GM19324 (cell line): ENCODE measurements around the gene ST8SIA4.
A peak's percentile ranks its signal among the peaks of the same experiment; 100 is the strongest.

ENCODE experiments used
- ATAC-seq: cut with Tn5 transposase; IDR thresholded peaks from one replicate; pipeline ENCODE4 v1.9.1; 2021; ENCODE audit warnings: mild to moderate bottlenecking, moderate library complexity; ENCODE audit not compliant: unreplicated experiment, low FRiP score

The ST8SIA4 gene

DNA sequence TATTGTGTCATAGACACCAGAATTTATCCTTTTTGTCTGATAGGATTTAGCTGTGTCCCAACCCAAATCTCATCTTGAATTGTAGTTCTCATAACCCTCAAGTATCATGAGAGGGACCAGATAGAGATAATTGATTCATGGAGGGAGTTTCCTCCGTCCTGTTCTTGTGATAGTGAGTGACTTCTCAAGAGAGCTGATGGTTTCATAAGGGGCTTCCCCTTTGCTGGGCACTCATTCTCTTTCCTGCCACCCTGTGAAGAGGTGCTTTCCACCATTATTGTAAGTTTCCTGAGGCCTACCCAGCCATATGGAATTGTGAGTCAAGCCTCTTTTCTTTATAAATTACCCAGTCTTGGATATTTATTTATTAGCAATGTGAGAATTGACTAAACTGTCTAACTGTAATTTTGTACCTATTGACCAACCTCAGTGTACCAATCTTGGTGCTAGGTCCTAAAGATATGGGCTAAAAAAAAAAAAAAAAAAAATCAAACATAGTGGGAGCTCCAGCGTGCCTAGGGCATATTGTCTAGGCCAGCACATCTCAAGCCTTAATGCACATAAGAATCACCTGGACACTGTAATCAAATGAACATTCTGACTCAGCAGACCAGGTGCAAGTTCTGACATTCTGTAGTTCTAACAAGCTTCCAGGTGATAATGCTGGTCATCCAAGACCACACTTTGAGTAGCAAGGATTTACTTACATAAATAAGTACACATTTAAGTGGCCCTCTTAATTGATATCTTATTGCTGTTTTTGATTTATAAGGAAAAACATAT is 30.5 kb downstream of the ST8SIA4 start:
- ATAC-seq = no peak

DNA sequence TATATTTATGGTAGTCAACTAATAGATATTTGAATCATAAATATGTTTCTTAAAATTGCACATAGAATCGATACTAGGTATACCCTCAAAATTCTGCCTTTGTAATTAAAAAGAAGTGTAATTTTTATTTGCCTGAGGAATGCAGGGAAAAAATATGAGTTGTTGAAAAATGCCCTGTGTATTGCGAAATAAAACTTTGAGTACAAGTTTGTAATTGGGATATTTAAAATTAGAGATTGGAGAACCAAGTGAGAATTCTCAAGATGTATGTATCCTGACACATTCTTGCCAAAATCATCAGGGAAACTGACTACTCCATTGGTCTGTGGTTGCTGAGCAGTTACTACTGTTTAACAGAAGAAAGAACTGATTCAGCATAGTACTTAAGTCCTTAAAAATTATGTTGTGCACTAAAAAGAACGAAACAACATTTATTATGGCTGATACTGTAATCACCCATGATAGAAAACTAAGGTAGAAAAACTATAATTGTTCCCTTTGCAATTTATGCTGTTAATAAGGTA is 36.0 kb downstream of the ST8SIA4 start:
- no peak for ATAC-seq

DNA sequence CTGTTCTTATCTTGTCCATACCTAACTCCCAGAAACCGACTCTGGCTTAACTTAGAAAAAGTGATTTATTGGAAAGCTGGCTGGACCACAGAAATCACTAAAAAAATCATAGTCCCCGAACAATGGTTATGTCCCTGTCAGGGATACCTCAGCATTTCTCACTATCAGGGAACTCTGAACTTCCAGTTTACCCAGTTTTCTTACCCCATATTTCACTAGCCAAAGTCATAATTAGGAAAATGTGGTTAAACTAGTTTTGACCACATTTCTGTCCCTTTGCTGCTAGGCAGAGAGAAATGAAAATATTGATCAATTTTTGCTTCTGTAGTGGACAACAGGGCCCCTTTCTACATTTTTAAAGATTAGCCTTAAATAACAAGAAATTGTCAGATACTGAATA is 38.2 kb downstream of the ST8SIA4 start:
- ATAC-seq = no peak

GRCh38 chr5:100863739-100864138 is 39.3 kb downstream of the ST8SIA4 start:
- no peak for ATAC-seq

- ATAC-seq = no peak
Observed at GRCh38 chr5:100861148-100861547, 41.9 kb downstream of the ST8SIA4 start.

- no peak for ATAC-seq
Observed at GRCh38 chr5:100860407-100860806, 42.7 kb downstream of the ST8SIA4 start.

- no peak for ATAC-seq
Observed at GRCh38 chr5:100858987-100859545, 44.0 kb downstream of the ST8SIA4 start.

DNA sequence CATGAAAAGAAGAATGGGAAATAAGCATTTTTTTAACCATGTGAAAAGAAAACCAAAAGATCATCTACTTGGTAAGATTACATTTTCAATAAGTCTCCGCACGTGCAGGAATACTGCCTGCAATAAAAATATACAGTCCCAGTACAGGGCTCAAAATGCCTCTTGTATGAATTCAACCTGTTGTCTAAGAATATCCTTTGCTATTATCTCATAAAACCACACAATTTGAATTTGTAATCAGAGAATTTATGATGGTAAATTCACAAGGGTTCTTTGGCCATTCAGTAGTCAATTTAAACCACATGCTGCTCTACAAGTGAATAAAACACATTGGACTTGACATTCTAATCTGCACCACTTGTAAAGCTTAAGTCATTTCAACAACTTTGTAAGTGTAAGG is 46.6 kb downstream of the ST8SIA4 start:
- ATAC-seq = no peak

DNA sequence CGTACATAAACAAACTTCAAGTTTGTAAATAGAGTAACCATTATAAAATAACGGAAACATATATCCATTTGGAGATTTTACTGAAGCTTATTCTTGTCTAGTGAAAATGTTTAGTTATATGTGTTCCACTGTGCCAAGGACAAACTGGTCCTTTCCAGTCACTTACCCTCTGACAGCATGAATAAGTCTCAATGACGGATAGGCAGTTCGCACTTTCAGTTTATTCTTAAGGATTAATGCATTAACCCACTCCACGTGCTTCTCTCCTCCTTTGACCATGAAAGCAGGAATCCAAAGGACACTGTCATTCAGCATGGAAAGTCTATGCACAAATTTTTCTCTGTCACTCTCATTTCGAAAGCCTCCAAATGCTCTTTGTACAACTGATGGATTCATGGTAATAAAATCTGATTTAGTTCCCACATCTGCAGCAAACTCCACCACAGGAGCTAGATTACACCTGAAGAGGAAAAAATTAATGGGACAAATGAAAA is 47.1 kb downstream of the ST8SIA4 start:
- ATAC-seq = no peak

GRCh38 chr5:100855295-100855694 is 47.8 kb downstream of the ST8SIA4 start:
- ATAC-seq = no peak

GRCh38 chr5:100854591-100854990 is 48.5 kb downstream of the ST8SIA4 start:
- no peak for ATAC-seq

DNA sequence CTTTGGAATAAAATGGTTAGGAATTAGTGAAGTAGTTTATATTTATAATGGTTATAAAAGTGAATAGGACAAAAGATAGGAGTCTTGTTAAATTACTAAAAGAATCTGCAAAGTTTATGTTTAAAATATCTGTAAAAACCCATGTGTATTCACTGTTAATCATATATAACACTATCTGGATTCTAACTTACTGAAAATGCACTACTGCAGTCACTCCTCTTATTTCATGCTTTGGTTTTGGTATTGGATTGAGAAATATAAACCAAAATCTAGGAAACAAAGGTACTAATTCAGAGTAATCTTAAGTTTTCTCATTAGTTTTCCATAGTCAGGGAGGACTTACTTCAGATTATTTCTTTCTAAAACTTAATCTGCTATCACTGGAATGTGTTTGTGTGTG is 49.5 kb downstream of the ST8SIA4 start:
- no peak for ATAC-seq

- ATAC-seq = peak; percentile 94
Observed at GRCh38 chr5:100852988-100853449, 50.1 kb downstream of the ST8SIA4 start.

GRCh38 chr5:100852051-100852450 is 51.0 kb downstream of the ST8SIA4 start:
- ATAC-seq = no peak

GRCh38 chr5:100846772-100847171 is 56.3 kb downstream of the ST8SIA4 start:
- no peak for ATAC-seq

GRCh38 chr5:100842080-100842479 is 61.0 kb downstream of the ST8SIA4 start:
- no peak for ATAC-seq

DNA sequence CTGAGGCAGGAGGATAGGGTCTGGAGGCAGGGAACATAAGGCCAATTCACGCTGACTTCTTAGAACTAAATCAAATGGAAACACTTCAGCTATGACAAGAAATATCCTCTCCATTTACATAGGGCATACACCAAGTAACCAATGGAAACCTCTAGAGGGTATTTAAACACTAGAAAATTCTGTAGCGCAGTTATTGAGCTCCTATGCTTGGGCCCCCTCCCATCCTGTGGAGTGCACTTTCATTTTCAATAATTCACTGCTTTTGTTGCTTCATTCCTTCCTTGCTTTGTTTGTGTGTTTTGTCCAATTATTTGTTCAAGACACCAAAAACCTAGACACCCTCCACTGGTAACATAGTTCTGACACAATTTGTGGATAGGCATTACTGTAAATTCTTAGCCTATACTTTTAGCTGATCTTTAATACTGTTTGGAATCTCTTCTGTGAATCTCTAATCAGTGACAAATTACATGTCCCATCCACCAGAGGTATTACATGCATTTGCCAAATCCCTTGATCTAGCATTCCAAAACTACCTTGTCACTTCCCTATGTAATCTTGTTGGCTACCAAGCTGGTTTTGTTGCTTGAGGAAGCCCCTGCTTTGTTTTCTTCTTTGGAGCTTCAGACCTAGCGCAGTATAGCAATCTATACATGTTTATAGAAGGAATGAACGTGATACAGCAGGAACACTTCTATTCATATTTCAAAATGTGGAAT is 61.6 kb downstream of the ST8SIA4 start:
- ATAC-seq = no peak

GRCh38 chr5:100840789-100841188 is 62.3 kb downstream of the ST8SIA4 start:
- ATAC-seq = peak; percentile 33

DNA sequence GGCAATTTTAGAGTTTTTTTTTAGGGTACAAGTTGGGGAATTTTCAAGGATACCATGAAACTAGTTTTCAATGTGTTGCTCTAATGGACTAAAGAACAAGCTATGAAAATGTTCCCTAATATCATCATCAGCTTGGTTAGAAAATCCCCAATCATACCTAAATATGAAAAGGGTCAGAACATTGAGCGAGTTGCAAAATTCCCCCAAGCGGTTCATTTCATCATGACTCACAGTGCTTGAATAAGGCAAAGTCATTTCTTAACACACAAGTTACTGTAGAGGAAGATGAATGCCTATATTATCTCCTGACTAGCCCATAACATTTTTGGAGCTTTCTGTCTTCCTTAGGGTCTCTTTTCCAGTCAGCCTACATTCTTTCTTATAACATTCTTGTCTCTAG is 62.7 kb downstream of the ST8SIA4 start:
- peak; percentile 44 for ATAC-seq

GRCh38 chr5:100838048-100838473 is 65.0 kb downstream of the ST8SIA4 start:
- ATAC-seq = no peak

GRCh38 chr5:100834519-100834918 is 68.6 kb downstream of the ST8SIA4 start:
- no peak for ATAC-seq
